GM12873 (cell line): ENCODE data around the gene INIP.

Source experiments
- CTCF ChIP-seq: IDR thresholded peaks from 2 replicates; pipeline ENCODE4 v1.5.1; 2012; ENCODE audit warnings: low read depth, mild to moderate bottlenecking, moderate library complexity, low read length, control low read depth; ENCODE audit not compliant: insufficient read depth; ENCODE audit errors: missing control alignments

The INIP gene

GRCh38 chr9:112731971-112732370 is 14.1 kb upstream of the INIP start:
- no peak for TF ChIP-seq CTCF

DNA sequence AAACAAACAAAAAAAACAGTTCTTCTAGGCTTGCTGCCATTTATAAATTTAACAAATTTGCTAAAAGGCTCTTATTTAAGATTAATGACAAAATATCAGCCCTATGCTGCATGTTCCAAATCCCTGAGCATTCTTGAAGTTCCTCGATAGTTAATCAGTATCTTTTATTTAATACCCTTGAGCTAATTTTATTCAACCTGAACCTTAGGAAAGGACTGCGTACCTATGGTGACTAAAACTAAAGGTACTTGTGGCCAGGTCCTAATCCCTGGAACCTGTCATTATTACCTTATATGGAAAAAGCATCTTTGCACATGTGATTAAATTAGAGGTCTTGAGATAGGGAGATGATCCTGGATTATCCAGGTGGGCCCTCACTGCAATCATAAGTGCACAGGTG is 10.5 kb upstream of the INIP start:
- no peak for TF ChIP-seq CTCF

- no peak for TF ChIP-seq CTCF
These were observed 8.5 kb upstream of the INIP start for GRCh38 chr9:112726428-112726827.

DNA sequence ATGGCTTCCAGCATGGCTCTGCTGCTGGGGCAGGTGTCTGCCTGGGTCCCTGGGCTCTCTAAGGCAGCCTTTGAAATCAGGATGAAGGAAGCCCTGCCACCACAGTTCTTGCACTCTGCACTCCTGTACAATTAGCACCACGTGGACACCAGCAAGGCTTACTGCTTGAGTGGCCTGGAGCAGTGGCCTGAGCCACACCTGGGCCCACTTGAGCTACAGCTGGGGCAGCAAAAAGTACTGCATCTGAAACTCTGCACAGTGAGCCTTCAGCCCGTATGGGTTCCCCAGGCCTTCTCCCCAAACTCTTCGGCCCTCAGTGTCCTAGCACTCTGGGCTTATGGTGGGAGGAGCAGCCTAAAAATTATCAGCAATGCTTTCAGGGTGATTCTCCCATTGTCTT is 8.0 kb upstream of the INIP start:
- TF ChIP-seq CTCF = no peak

DNA sequence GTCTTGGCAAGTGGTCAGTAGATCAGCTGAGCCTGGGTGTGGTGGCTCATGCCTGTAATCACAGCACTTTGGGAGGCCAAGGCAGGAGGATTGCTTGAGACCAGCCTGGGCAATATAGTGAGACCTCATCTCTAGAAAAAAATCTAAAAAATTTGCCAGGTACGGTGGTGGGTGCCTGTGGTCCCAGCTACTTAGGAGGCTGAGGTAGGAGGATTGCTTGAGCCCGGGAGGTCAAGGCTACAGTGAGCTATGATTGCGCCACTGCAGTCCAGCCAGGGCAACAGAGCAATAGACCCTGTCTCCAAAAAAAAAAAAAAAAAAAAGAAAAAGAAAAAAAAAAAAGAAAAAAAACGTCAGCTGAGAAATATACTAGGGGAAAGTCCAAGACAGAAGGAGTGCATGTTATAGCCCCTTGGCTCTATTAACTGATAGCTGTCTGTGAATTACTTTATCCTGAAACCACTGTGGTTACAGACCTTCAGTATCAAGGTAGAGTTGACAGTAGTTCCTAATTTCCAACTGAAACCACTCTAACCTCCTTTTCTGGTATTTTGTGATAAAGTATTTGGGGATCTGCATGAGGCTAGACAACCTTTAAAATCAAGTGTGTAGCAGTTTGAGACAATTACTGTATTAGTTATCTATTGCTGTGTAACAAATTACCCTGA is 2.3 kb upstream of the INIP start:
- TF ChIP-seq CTCF = no peak

DNA sequence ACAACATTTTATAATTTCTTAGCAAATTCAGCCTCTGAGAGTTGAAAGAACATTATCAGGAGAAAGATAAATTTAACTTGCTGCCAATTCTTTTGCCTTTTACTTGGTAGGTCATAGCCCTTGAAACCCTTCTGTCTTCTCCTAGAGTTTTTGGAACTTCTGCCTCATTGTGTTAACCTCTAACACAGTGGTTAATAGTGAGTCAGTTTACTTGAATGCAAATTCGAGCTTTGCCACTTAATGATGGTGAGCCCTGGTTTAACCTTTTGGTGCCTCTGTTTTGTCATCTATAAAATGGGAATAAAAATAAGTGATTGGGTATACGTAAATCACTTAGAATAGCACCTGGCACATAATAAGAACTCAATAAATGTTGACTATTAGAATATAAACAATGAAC is 1.8 kb upstream of the INIP start:
- no peak for TF ChIP-seq CTCF

DNA sequence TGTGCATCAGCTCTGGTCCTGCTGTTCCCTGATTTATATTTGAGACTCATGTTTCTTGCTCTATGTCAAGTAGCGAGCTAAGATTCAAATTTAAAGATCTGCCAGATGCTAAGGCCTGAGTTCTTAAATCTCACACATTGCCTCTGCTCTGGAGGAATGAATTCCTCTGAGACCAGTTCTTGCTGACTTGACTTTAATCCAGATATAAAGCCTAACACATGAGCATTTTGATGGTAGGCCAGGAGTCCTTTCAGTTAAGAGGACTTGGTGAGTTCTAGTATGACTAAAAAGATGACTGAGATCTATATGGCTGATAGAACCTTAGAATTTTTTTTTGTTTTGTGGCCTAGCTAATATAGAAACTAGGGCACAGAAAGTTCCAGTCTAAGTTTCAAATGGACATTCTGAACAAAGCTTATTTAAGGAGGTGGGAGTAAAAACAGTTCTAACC is 1.3 kb upstream of the INIP start:
- no peak for TF ChIP-seq CTCF
